Cardiac muscle cell (in vitro differentiated cells and primary cell): ENCODE data around the gene TRAPPC8. TPM values are rescaled to one million over a fixed set of nuclear protein-coding genes. Genes with fewer than 3 reads are reported as not detected.

Source experiments
- DNase-seq, 2 donors: peaks; one replicate each; pipeline versions ENCODE4 v3.0.0 to v3.0.0-alpha.2; 2010 to 2017; ENCODE audit warnings: low read depth in 1 of 2, low spot score in 1 of 2
- H3K27ac ChIP-seq: fragments of 200-600 bp; sonication (generic); 2 replicates; pipeline ENCODE4 v1.5.1; 2016
- H3K27me3 ChIP-seq: fragments of 200-600 bp; sonication (generic); 2 replicates; pipeline ENCODE4 v1.6.0; 2016; ENCODE audit warnings: control low read depth
- H3K36me3 ChIP-seq: fragments of 200-600 bp; sonication (generic); 2 replicates; pipeline ENCODE4 v1.5.1; 2016; ENCODE audit warnings: control low read depth
- H3K4me1 ChIP-seq: fragments of 200-600 bp; sonication (generic); 2 replicates; pipeline ENCODE4 v1.8.1; 2017; ENCODE audit warnings: low read depth, mild to moderate bottlenecking, mixed run types
- H3K4me3 ChIP-seq: fragments of 200-600 bp; sonication (generic); 2 replicates; pipeline ENCODE4 v1.5.1; 2016; ENCODE audit warnings: mild to moderate bottlenecking
- H3K9me3 ChIP-seq: fragments of 200-600 bp; sonication (generic); 2 replicates; pipeline ENCODE4 v1.5.1; 2017; ENCODE audit warnings: low read depth, mild to moderate bottlenecking, control low read depth
- CTCF ChIP-seq: IDR thresholded peaks from 2 replicates; pipeline ENCODE4 v1.5.1; 2012; ENCODE audit warnings: low read depth, mild to moderate bottlenecking, low read length
- polyA plus RNA-seq: library from polyadenylated mRNA; unstranded; fragments of >200 nt; fragmentation: Nextera tagmentation; extraction: Ambion mirVana; gene quantifications from 2 replicates; pipeline ENCODE4 v1.2.1, GENCODE V29; 2016
- total RNA-seq: library from RNA; depleted of rRNA; stranded (reverse); fragments of >200 nt; gene quantifications from 2 replicates; pipeline ENCODE4 v1.2.3, GENCODE V29; 2016

TRAPPC8 gene
- total and polyA plus RNA-seq, 2 experiments from 2014 or later: 11.8 to 25.7 TPM

DNA sequence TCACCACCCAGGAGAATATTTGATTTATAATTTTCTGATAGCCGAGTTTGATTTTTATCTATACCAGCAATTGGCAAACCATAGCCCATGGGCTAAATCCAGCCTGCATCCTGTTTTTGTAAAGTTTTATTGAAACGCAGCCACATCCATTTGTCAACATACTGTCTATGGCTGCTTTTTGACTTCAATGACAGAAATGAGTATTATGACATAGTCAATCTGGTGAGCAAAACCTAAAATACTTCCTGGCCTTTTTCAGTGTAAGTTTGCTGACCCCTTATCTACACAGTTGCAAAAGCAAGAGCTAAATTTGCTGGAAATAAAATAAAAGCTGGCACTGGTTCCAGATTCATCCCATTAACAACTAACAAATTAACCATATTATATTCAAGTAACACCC is 102.4 kb downstream of the TRAPPC8 start:
- no peaks in the 10 kb centered on the region for H3K4me1 ChIP-seq
- no peak overlapping the region for H3K4me3 ChIP-seq
- H3K27ac ChIP-seq: no peak overlapping the region
- TF ChIP-seq CTCF: no peak
- H3K27me3 ChIP-seq: no peaks in the 10 kb centered on the region
- no peak for DNase-seq
- H3K9me3 ChIP-seq: no peaks in the 10 kb centered on the region
- peaks cover 39% of the 10 kb centered on the region for H3K36me3 ChIP-seq

DNA sequence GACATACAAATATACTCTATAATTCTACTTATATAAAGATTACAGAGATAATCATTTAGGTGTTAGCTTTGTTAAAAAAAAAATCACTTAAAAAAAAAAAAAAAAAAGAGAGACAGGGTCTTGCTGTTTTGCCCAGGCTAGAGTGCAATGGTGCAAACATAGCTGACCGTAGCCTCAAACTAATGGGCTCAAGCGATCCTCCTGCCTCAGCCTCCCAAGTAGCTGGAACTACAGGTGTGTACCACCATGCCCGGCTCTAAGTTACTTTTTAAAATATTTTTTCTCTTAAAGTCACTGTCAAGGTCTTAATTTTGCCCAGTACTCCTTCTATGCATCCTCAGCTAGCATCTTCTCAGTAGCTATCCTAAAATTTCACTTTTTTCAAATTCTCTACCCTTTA is 105.0 kb downstream of the TRAPPC8 start:
- DNase-seq: no peak
- H3K27me3 ChIP-seq: no peaks in the 10 kb centered on the region
- H3K4me3 ChIP-seq: no peak overlapping the region
- peaks cover 27% of the 10 kb centered on the region for H3K36me3 ChIP-seq
- no peak overlapping the region for H3K27ac ChIP-seq
- no peaks in the 10 kb centered on the region for H3K4me1 ChIP-seq
- no peak for TF ChIP-seq CTCF
- no peaks in the 10 kb centered on the region for H3K9me3 ChIP-seq

DNA sequence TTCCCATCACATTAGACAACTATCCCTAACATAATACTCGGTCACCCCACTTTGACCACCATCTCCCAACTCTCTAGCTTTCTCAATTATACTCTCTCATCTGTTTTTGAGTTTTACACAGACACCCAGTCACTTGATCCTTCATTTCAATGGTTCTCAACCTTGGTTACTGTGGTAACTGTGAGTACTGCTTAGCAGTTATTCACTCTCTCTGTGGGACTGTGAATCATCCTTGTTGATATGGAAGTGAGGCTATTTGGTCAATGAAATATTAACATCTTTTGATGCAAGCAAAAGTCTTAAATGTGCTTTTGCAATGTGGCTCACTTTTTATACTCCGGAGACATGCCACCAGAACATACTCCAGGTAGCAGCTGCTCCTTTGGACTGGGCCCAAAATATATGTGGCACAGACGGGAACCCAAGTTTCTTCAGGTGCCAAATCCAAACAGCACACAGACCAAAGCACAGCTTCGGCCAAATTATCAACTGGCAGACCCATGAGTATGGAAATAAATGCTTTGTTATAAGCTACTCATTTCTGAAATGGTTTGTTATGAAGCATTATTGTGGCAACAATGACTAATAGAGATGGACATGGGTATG is 107.3 kb downstream of the TRAPPC8 start:
- Histone ChIP-seq H3K27me3 (no peaks in the 10 kb centered on the region), H3K27ac (no peak overlapping the region), H3K4me3 (no peak overlapping the region), H3K36me3 (peaks cover 28% of the 10 kb centered on the region), H3K4me1 (no peaks in the 10 kb centered on the region), H3K9me3 (no peaks in the 10 kb centered on the region)
- no peak for TF ChIP-seq CTCF
- no peak for DNase-seq

DNA sequence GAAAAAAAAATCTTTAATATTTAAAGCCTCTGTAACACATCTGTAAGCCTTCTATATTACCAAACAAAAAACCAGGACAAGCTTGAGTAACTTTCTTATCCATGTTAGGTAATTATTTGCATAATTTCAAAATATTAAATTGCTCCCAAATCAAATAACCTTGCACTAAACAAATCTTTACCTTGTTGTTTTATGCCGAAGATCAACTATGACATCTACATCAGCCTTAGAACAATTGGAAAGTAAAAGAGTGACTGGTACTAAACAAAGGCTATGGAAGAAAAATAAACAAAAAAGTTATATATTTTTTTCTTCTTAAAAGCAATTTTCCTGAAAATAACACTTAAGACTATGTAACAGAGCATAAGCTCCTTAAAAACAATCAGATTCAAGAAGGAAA is 111.0 kb downstream of the TRAPPC8 start:
- Histone ChIP-seq H3K4me3 (no peak overlapping the region), H3K9me3 (no peaks in the 10 kb centered on the region), H3K27ac (no peak overlapping the region), H3K36me3 (peaks cover 15% of the 10 kb centered on the region), H3K4me1 (no peaks in the 10 kb centered on the region), H3K27me3 (no peaks in the 10 kb centered on the region)
- TF ChIP-seq CTCF: no peak
- DNase-seq: no peak

- Histone ChIP-seq H3K27ac (no peak overlapping the region), H3K36me3 (peaks cover 6% of the 10 kb centered on the region), H3K9me3 (no peaks in the 10 kb centered on the region), H3K27me3 (no peaks in the 10 kb centered on the region), H3K4me1 (no peaks in the 10 kb centered on the region), H3K4me3 (no peak overlapping the region)
- TF ChIP-seq CTCF: no peak
- DNase-seq: no peak
Observed at GRCh38 chr18:31830686-31831085, 112.2 kb downstream of the TRAPPC8 start.
